Ishikawa (cell line): ENCODE measurements around the gene ADM5.

Experiments
- CEBPB ChIP-seq: IDR thresholded peaks from 2 replicates; pipeline ENCODE4 v1.6.1; 2012
- EGR1 ChIP-seq: IDR thresholded peaks from 2 replicates; pipeline ENCODE4 v1.6.1; 2012
- EP300 ChIP-seq: IDR thresholded peaks from 2 replicates; pipeline ENCODE4 v1.6.1; 2012; ENCODE audit warnings: borderline replicate concordance
- FOXM1 ChIP-seq: IDR thresholded peaks from 2 replicates; pipeline ENCODE4 v1.6.1; 2012; ENCODE audit warnings: low read depth, borderline replicate concordance
- MAX ChIP-seq: IDR thresholded peaks from 2 replicates; pipeline ENCODE4 v1.6.1; 2012
- NFIC ChIP-seq: IDR thresholded peaks from 2 replicates; pipeline ENCODE4 v1.6.1; 2012
- RAD21 ChIP-seq: IDR thresholded peaks from 2 replicates; pipeline ENCODE4 v1.6.1; 2012; ENCODE audit warnings: low read depth
- REST ChIP-seq: IDR thresholded peaks from 2 replicates; pipeline ENCODE4 v1.6.1; 2012; ENCODE audit warnings: low read depth, mild to moderate bottlenecking
- TAF1 ChIP-seq: IDR thresholded peaks from 2 replicates; pipeline ENCODE4 v1.6.1; 2012; ENCODE audit warnings: low read depth, mild to moderate bottlenecking
- TCF12 ChIP-seq: IDR thresholded peaks from 2 replicates; pipeline ENCODE4 v1.6.1; 2012; ENCODE audit warnings: low read depth
- TEAD4 ChIP-seq: IDR thresholded peaks from 2 replicates; pipeline ENCODE4 v1.6.1; 2012
- USF1 ChIP-seq: IDR thresholded peaks from 2 replicates; pipeline ENCODE4 v1.6.1; 2012
- YY1 ChIP-seq: IDR thresholded peaks from 2 replicates; pipeline ENCODE4 v1.6.1; 2012; ENCODE audit warnings: low read depth
- ZBTB7A ChIP-seq: IDR thresholded peaks from 2 replicates; pipeline ENCODE4 v1.6.1; 2012; ENCODE audit warnings: low read depth

GRCh38 chr19:49653466-49653806 lies 36.0 kb upstream of the ADM5 start:
- TF ChIP-seq REST (no peak), CEBPB (no peak), EGR1 (no peak), EP300 (no peak), FOXM1 (no peak), TAF1 (no peak), YY1 (no peak), RAD21 (no peak), ZBTB7A (no peak), MAX (no peak), NFIC (no peak), TEAD4 (no peak), USF1 (no peak), TCF12 (no peak)
